Trophoblast cell (in vitro differentiated cells and primary cell): ENCODE results near the gene OSCAR.
A peak's percentile ranks its signal among the peaks of the same experiment; 100 is the strongest.

ENCODE experiments used
- DNase-seq, 2 donors: peaks; one replicate each; pipeline ENCODE4 v3.0.0-alpha.2; 2016
- H2AFZ ChIP-seq: 2 replicates; pipeline ENCODE4 v1.6.1; 2013; ENCODE audit warnings: low read length, moderate library complexity, mild to moderate bottlenecking; ENCODE audit not compliant: insufficient read depth, poor library complexity
- H2AK5ac ChIP-seq: 2 replicates; pipeline ENCODE4 v1.6.1; 2013; ENCODE audit warnings: mild to moderate bottlenecking, low read length
- H2BK120ac ChIP-seq: 2 replicates; pipeline ENCODE4 v1.6.1; 2013; ENCODE audit warnings: low read length, mild to moderate bottlenecking, moderate library complexity; ENCODE audit not compliant: insufficient read depth, poor library complexity
- H2BK12ac ChIP-seq: 2 replicates; pipeline ENCODE4 v1.6.1; 2013; ENCODE audit warnings: mild to moderate bottlenecking, low read length, moderate library complexity
- H2BK5ac ChIP-seq: 2 replicates; pipeline ENCODE4 v1.6.1; 2013; ENCODE audit warnings: low read length, low read depth, moderate library complexity, mild to moderate bottlenecking; ENCODE audit not compliant: poor library complexity
- H3K14ac ChIP-seq: 2 replicates; pipeline ENCODE4 v1.6.1; 2013; ENCODE audit warnings: mild to moderate bottlenecking, low read length
- H3K18ac ChIP-seq: 2 replicates; pipeline ENCODE4 v1.6.1; 2013; ENCODE audit warnings: mild to moderate bottlenecking, low read length
- H3K23ac ChIP-seq: 2 replicates; pipeline ENCODE4 v1.6.1; 2013; ENCODE audit warnings: low read length
- H3K27ac ChIP-seq: 2 replicates; pipeline ENCODE4 v1.5.1; 2013; ENCODE audit warnings: low read depth, mild to moderate bottlenecking, inconsistent platforms, low read length, moderate library complexity
- H3K27me3 ChIP-seq: 2 replicates; pipeline ENCODE4 v1.6.1; 2013; ENCODE audit warnings: inconsistent platforms, mild to moderate bottlenecking, low read length, moderate library complexity; ENCODE audit not compliant: insufficient read depth
- H3K36me3 ChIP-seq, 2 experiments: 1 replicate in 1 of 2; 2 replicates in 1 of 2; pipeline ENCODE4 v1.6.1; 2013; ENCODE audit warnings: low read length in 2 of 2, mild to moderate bottlenecking in 2 of 2, moderate library complexity in 1 of 2; ENCODE audit not compliant: insufficient read depth in 2 of 2, control insufficient read depth in 1 of 2
- H3K4ac ChIP-seq: 2 replicates; pipeline ENCODE4 v1.6.1; 2013; ENCODE audit warnings: low read depth, mild to moderate bottlenecking, low read length, moderate library complexity
- H3K4me1 ChIP-seq, 2 experiments: 1 replicate in 1 of 2; 2 replicates in 1 of 2; pipeline ENCODE4 v1.6.1; 2013; ENCODE audit warnings: low read length in 2 of 2, mild to moderate bottlenecking in 2 of 2, moderate library complexity in 1 of 2; ENCODE audit not compliant: insufficient read depth in 2 of 2, control insufficient read depth in 1 of 2
- H3K4me2 ChIP-seq: 2 replicates; pipeline ENCODE4 v1.6.1; 2013; ENCODE audit warnings: inconsistent platforms, mild to moderate bottlenecking, low read length, moderate library complexity
- H3K4me3 ChIP-seq: 2 replicates; pipeline ENCODE4 v1.5.1; 2013; ENCODE audit warnings: mild to moderate bottlenecking, low read depth, low read length, inconsistent platforms
- H3K79me1 ChIP-seq: one replicate; pipeline ENCODE4 v1.6.1; 2013; ENCODE audit warnings: low read length
- H3K79me2 ChIP-seq: 2 replicates; pipeline ENCODE4 v1.6.1; 2013; ENCODE audit warnings: low read length, mild to moderate bottlenecking; ENCODE audit not compliant: control insufficient read depth, insufficient read depth, poor library complexity
- H3K9ac ChIP-seq: 2 replicates; pipeline ENCODE4 v1.6.1; 2013; ENCODE audit warnings: mild to moderate bottlenecking, low read length
- H3K9me3 ChIP-seq: 2 replicates; pipeline ENCODE4 v1.6.1; 2013; ENCODE audit warnings: low read depth, mild to moderate bottlenecking, control low read depth, inconsistent platforms, low read length; ENCODE audit not compliant: insufficient read depth
- H4K12ac ChIP-seq: 2 replicates; pipeline ENCODE4 v1.6.1; 2013; ENCODE audit warnings: low read depth, mild to moderate bottlenecking, low read length, moderate library complexity
- H4K8ac ChIP-seq: 2 replicates; pipeline ENCODE4 v1.6.1; 2013; ENCODE audit warnings: low read depth, mild to moderate bottlenecking, low read length, moderate library complexity
- H4K91ac ChIP-seq: one replicate; pipeline ENCODE4 v1.6.1; 2013; ENCODE audit warnings: low read depth, mild to moderate bottlenecking, low read length, moderate library complexity
- WGBS: extraction: QIAGEN DNeasy Blood & Tissue Kit; methylation state at CpG from one replicate; pipeline ENCODE4 v1.1.7; 2013; ENCODE audit warnings: missing lambda C conversion rate; ENCODE audit not compliant: insufficient read length, insufficient coverage; ENCODE audit errors: extremely low coverage; 5-methylcytosine and 5-hydroxymethylcytosine counted together

The OSCAR gene

GRCh38 chr19:54145541-54146158 is 45.0 kb upstream of the OSCAR start:
- Histone ChIP-seq H3K23ac (no peak overlapping the region), H3K4me2 (no peak overlapping the region), H4K12ac (peak overlapping the region; percentile 27), H3K18ac (no peak overlapping the region), H3K4ac (no peak overlapping the region), H3K36me3 (peaks cover 91 to 92% of the 10 kb centered on the region in 2 experiments), H3K4me3 (no peak overlapping the region), H2BK120ac (no peak overlapping the region), H4K8ac (no peak overlapping the region), H3K27ac (no peak overlapping the region), H3K27me3 (no peaks in the 10 kb centered on the region), H3K9ac (no peak overlapping the region), H2AFZ (no peak overlapping the region), H2BK12ac (no peak overlapping the region), H2BK5ac (no peak overlapping the region), H4K91ac (no peak overlapping the region), H3K14ac (no peak overlapping the region), H3K79me1 (no peaks in the 10 kb centered on the region), H3K79me2 (peaks cover under 1% of the 10 kb centered on the region), H2AK5ac (no peak overlapping the region), H3K4me1 (no peaks in the 10 kb centered on the region), H3K9me3 (no peaks in the 10 kb centered on the region)
- no peak for DNase-seq
- WGBS, result no CpG with 5 or more reads among the region's 28 CpGs

- no peak overlapping the region for H3K14ac ChIP-seq
- no peak overlapping the region for H3K9ac ChIP-seq
- no peak overlapping the region for H3K4me2 ChIP-seq
- 100% methylated on average over 3 of the region's 7 CpGs for WGBS
- H3K4me1 ChIP-seq, result peaks cover 6 to 10% of the 10 kb centered on the region in 2 experiments
- H3K23ac ChIP-seq, result no peak overlapping the region
- no peak overlapping the region for H2BK5ac ChIP-seq
- no peak overlapping the region for H3K18ac ChIP-seq
- no peak overlapping the region for H2AK5ac ChIP-seq
- H3K27me3 ChIP-seq, result no peaks in the 10 kb centered on the region
- peaks cover 7% of the 10 kb centered on the region for H3K79me1 ChIP-seq
- H2BK12ac ChIP-seq, result no peak overlapping the region
- H3K79me2 ChIP-seq, result peaks cover 31% of the 10 kb centered on the region
- no peak overlapping the region for H4K8ac ChIP-seq
- H3K9me3 ChIP-seq, result no peaks in the 10 kb centered on the region
- no peak overlapping the region for H4K12ac ChIP-seq
- no peak overlapping the region for H3K4ac ChIP-seq
- no peak overlapping the region for H3K4me3 ChIP-seq
- H2BK120ac ChIP-seq, result no peak overlapping the region
- H3K36me3 ChIP-seq, result peaks cover 74 to 81% of the 10 kb centered on the region in 2 experiments
- H2AFZ ChIP-seq, result no peak overlapping the region
- H3K27ac ChIP-seq, result no peak overlapping the region
- no peak overlapping the region for H4K91ac ChIP-seq
- DNase-seq, result no peak
Observed at GRCh38 chr19:54142166-54142780, 41.7 kb upstream of the OSCAR start.

GRCh38 chr19:54141356-54141755 is 40.8 kb upstream of the OSCAR start:
- no peak overlapping the region for H3K14ac ChIP-seq
- H3K9me3 ChIP-seq, result no peaks in the 10 kb centered on the region
- H4K8ac ChIP-seq, result no peak overlapping the region
- no peak overlapping the region for H2BK5ac ChIP-seq
- H3K4me3 ChIP-seq, result no peak overlapping the region
- peaks cover 65 to 72% of the 10 kb centered on the region in 2 experiments for H3K36me3 ChIP-seq
- H2BK120ac ChIP-seq, result no peak overlapping the region
- no peak overlapping the region for H2BK12ac ChIP-seq
- DNase-seq, result no peak
- H3K27ac ChIP-seq, result no peak overlapping the region
- no peaks in the 10 kb centered on the region for H3K27me3 ChIP-seq
- no peak overlapping the region for H3K4me2 ChIP-seq
- peak overlapping the region; percentile 50 for H3K4ac ChIP-seq
- H3K4me1 ChIP-seq, result peaks cover 6 to 10% of the 10 kb centered on the region in 2 experiments
- no peak overlapping the region for H3K9ac ChIP-seq
- no peak overlapping the region for H4K12ac ChIP-seq
- no peak overlapping the region for H4K91ac ChIP-seq
- no peak overlapping the region for H2AK5ac ChIP-seq
- no peak overlapping the region for H3K18ac ChIP-seq
- peaks cover 31% of the 10 kb centered on the region for H3K79me2 ChIP-seq
- no CpG with 5 or more reads among the region's 3 CpGs for WGBS
- H2AFZ ChIP-seq, result no peak overlapping the region
- H3K79me1 ChIP-seq, result peaks cover 8% of the 10 kb centered on the region
- H3K23ac ChIP-seq, result no peak overlapping the region

- no peak overlapping the region for H3K27ac ChIP-seq
- H2BK120ac ChIP-seq, result no peak overlapping the region
- H2BK5ac ChIP-seq, result no peak overlapping the region
- H4K12ac ChIP-seq, result peak overlapping the region; percentile 28
- no CpG with 5 or more reads among the region's 31 CpGs for WGBS
- H3K4me3 ChIP-seq, result peak overlapping the region; percentile 95
- no peak for DNase-seq
- peak overlapping the region; percentile 99 for H4K91ac ChIP-seq
- peak overlapping the region; percentile 95 for H2AK5ac ChIP-seq
- no peak overlapping the region for H2BK12ac ChIP-seq
- peaks cover 1% of the 10 kb centered on the region for H3K9me3 ChIP-seq
- H2AFZ ChIP-seq, result peak overlapping the region; percentile 1
- peak overlapping the region; percentile 22 for H3K14ac ChIP-seq
- H3K79me1 ChIP-seq, result peaks cover 8% of the 10 kb centered on the region
- no peak overlapping the region for H3K18ac ChIP-seq
- H3K4me2 ChIP-seq, result peak overlapping the region; percentile 64
- peak overlapping the region; percentile 100 for H3K4ac ChIP-seq
- no peak overlapping the region for H4K8ac ChIP-seq
- no peak overlapping the region for H3K23ac ChIP-seq
- H3K36me3 ChIP-seq, result peaks cover 38 to 45% of the 10 kb centered on the region in 2 experiments
- no peaks in the 10 kb centered on the region for H3K27me3 ChIP-seq
- peak overlapping the region; percentile 55 for H3K9ac ChIP-seq
- H3K79me2 ChIP-seq, result peaks cover 31% of the 10 kb centered on the region
- H3K4me1 ChIP-seq, result peaks cover 11 to 15% of the 10 kb centered on the region in 2 experiments
Observed at GRCh38 chr19:54138489-54139256, 38.1 kb upstream of the OSCAR start.
